HepG2 (cell line): ENCODE measurements around the gene TANGO2. TPM values are rescaled to one million over a fixed set of nuclear protein-coding genes. Genes with fewer than 3 reads are reported as not detected.

Experiments
- ARHGAP35 ChIP-seq: sonication (generic); formaldehyde crosslinking; IDR thresholded peaks from 2 replicates; pipeline ENCODE4 v1.9.0; 2022; ENCODE audit warnings: mild to moderate bottlenecking, inconsistent platforms, moderate library complexity, missing genetic modification reagents, borderline replicate concordance
- ATF1 ChIP-seq: IDR thresholded peaks from 2 replicates; pipeline ENCODE4 v1.6.1; 2016; ENCODE audit warnings: mild to moderate bottlenecking, control low read depth
- BCL6 ChIP-seq: IDR thresholded peaks from 2 replicates; pipeline ENCODE4 v1.6.1; 2016; ENCODE audit warnings: missing genetic modification reagents, missing compliant biosample characterization
- FOXA1 ChIP-seq, 2 experiments: fragments of 450-650 bp in 1 of 2; sonication (generic) in 1 of 2; formaldehyde crosslinking in 1 of 2; IDR thresholded peaks; 2 replicates each; pipeline versions ENCODE4 v1.4.0 to v1.6.1; 2016 to 2020; ENCODE audit warnings: missing genetic modification reagents in 1 of 2
- GABPB1 ChIP-seq: IDR thresholded peaks from 2 replicates; pipeline ENCODE4 v1.6.1; 2016; ENCODE audit warnings: mild to moderate bottlenecking, missing genetic modification reagents, moderate library complexity, missing compliant biosample characterization
- HDAC2 ChIP-seq: sonication (generic); formaldehyde crosslinking; IDR thresholded peaks from 2 replicates; pipeline ENCODE4 v1.4.0; 2020; ENCODE audit warnings: missing genetic modification reagents
- HIVEP1 ChIP-seq: sonication (generic); formaldehyde crosslinking; IDR thresholded peaks from 2 replicates; pipeline ENCODE4 v1.4.0; 2020; ENCODE audit warnings: mild to moderate bottlenecking, missing genetic modification reagents
- HNRNPH1 ChIP-seq: fragments of 200-400 bp; formaldehyde crosslinking; optimal IDR thresholded peaks from 2 replicates; pipeline ENCODE3; 2017; ENCODE audit warnings: mild to moderate bottlenecking, low read depth, low read length
- IKZF1 ChIP-seq: fragments of 450-650 bp; IDR thresholded peaks from 2 replicates; pipeline ENCODE4 v1.7.1; 2016
- IKZF4 ChIP-seq: sonication (generic); formaldehyde crosslinking; IDR thresholded peaks from 2 replicates; pipeline ENCODE4 v1.5.1; 2020; ENCODE audit warnings: borderline replicate concordance, mild to moderate bottlenecking, low read depth, missing genetic modification reagents; ENCODE audit errors: not compliant biosample characterization
- IRX3 ChIP-seq: sonication (generic); formaldehyde crosslinking; IDR thresholded peaks from 2 replicates; pipeline ENCODE4 v1.8.1; 2023; ENCODE audit warnings: mild to moderate bottlenecking, low read depth, missing genetic modification reagents, borderline replicate concordance
- KLF11 ChIP-seq: IDR thresholded peaks from 2 replicates; pipeline ENCODE4 v1.6.1; 2016; ENCODE audit warnings: missing compliant biosample characterization
- KLF15 ChIP-seq: sonication (generic); formaldehyde crosslinking; IDR thresholded peaks from 2 replicates; pipeline ENCODE4 v1.8.1; 2023; ENCODE audit warnings: borderline replicate concordance, mild to moderate bottlenecking, inconsistent platforms, missing genetic modification reagents, mixed read lengths
- NCOA1 ChIP-seq: sonication (generic); formaldehyde crosslinking; IDR thresholded peaks from 2 replicates; pipeline ENCODE4 v1.9.0; 2021; ENCODE audit warnings: missing genetic modification reagents
- NFIC ChIP-seq: IDR thresholded peaks from 2 replicates; pipeline ENCODE4 v1.6.1; 2012; ENCODE audit warnings: mild to moderate bottlenecking, low read length, inconsistent platforms
- POLR2A ChIP-seq, 2 experiments: IDR thresholded peaks; 2 replicates each; pipeline ENCODE4 v1.6.1; 2011; ENCODE audit warnings: low read depth in 2 of 2, low read length in 2 of 2, mild to moderate bottlenecking in 1 of 2, moderate library complexity in 1 of 2; ENCODE audit not compliant: insufficient read depth in 1 of 2
- RFX3 ChIP-seq: IDR thresholded peaks from 2 replicates; pipeline ENCODE4 v1.6.1; 2016; ENCODE audit warnings: missing biosample characterization, missing genetic modification reagents
- ZFP36 ChIP-seq: fragments of 150-350 bp; IDR thresholded peaks from 2 replicates; pipeline ENCODE4 v1.6.1; 2018; ENCODE audit warnings: borderline replicate concordance, low read length, low read depth; ENCODE audit not compliant: partially characterized antibody
- ZKSCAN5 ChIP-seq: sonication (generic); formaldehyde crosslinking; IDR thresholded peaks from 2 replicates; pipeline ENCODE4 v1.5.1; 2020; ENCODE audit warnings: mild to moderate bottlenecking, missing genetic modification reagents
- ZNF432 ChIP-seq: sonication (generic); formaldehyde crosslinking; IDR thresholded peaks from 2 replicates; pipeline ENCODE4 v1.5.0; 2020; ENCODE audit warnings: missing genetic modification reagents, mild to moderate bottlenecking, borderline replicate concordance
- ZNF644 ChIP-seq: IDR thresholded peaks from 2 replicates; pipeline ENCODE4 v1.6.1; 2016; ENCODE audit warnings: low read depth
- ZNF746 ChIP-seq: sonication (generic); formaldehyde crosslinking; IDR thresholded peaks from 2 replicates; pipeline ENCODE4 v1.8.0; 2022; ENCODE audit warnings: mild to moderate bottlenecking, missing genetic modification reagents
- polyA plus RNA-seq, 8 experiments: library from polyadenylated mRNA; depleted of rRNA in 3 of 8; stranded (reverse) in 7 of 8; unstranded in 1 of 8; fragments of >200 nt; fragmentation: Illumina TruSeq in 4 of 8; extraction: Trizol in 4 of 8; gene quantifications; 2 replicates each; pipeline versions ENCODE4 v1.2.1 to v1.2.3, GENCODE V29; 2011 to 2016; ENCODE audit warnings: low read depth in 4 of 8, missing spikeins in 1 of 8, mixed read lengths in 1 of 8; ENCODE audit not compliant: insufficient read depth in 1 of 8
- total RNA-seq, 5 experiments: library from RNA; depleted of rRNA; stranded (reverse); fragments of >200 nt; fragmentation: Illumina TruSeq; extraction: Trizol; gene quantifications; 2 replicates each; pipeline ENCODE4 v1.2.3, GENCODE V29; 2016; ENCODE audit warnings: low read depth in 1 of 5
- TF ChIP-seq, protein P1 (sequence below): sonication (generic); formaldehyde crosslinking; IDR thresholded peaks from 2 replicates; pipeline ENCODE4 v1.5.0; 2020; ENCODE audit warnings: mild to moderate bottlenecking, low read depth, missing genetic modification reagents, borderline replicate concordance
- TF ChIP-seq, protein P2 (sequence below): sonication (generic); formaldehyde crosslinking; IDR thresholded peaks from 2 replicates; pipeline ENCODE4 v1.4.0; 2020; ENCODE audit warnings: low read depth, mild to moderate bottlenecking, missing genetic modification reagents
- TF ChIP-seq, protein P3 (sequence below): sonication (generic); formaldehyde crosslinking; IDR thresholded peaks from 2 replicates; pipeline ENCODE4 v1.4.0; 2020; ENCODE audit warnings: low read depth, missing genetic modification reagents

Gene TANGO2
- total and polyA plus RNA-seq, 2 of the 13 experiments (the other 11 are each of a cell fraction or from before 2014, with no cell fraction given): 12.9 to 14.8 TPM

DNA sequence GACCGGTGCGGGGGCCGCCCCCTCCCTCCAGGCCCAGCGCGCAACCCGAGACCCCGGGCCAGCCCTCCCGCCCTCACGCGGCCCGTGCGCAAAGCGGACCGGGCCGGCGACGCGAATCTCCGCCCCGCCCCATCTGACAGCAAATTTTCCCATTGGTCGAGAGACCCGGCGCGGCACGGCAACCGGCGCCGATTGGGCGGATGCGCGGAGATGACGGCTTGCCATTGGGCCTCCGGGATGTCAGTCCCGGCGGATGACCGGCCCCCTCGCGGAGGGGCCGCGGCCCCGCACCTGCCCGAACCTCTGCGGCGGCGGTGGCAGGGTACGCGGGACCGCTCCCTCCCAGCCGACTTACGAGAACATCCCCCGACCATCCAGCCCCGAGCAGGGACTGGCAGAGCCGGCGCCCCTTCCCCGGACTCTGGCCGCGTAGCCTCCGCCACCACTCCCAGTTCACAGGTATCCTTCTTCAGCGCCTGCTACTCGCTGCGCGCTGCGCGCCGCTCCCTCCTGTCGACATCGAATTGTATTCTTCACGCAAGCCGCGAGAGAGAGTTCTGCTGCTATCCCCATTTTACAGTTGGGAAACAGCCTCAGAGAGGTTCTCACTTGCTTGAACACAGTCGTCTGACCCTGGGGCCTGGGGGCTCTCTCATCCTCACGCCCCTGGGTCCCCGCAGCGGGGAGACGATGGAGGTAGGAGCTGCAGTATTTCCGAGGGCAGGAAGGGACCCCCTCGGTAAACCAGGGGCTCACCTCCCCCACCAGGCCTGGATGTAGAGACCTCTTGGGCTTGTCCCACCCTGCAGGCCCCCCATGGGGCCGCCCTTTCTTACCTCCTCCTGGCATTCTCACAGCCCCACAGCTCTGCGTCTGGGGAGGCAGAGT is 3.9 kb upstream of the TANGO2 start, which contains the start of gene ARVCF (continued):
- TF ChIP-seq, protein P1, sequence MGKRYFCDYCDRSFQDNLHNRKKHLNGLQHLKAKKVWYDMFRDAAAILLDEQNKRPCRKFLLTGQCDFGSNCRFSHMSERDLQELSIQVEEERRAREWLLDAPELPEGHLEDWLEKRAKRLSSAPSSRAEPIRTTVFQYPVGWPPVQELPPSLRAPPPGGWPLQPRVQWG (CRISPR knock-in tag): no peak
- TF ChIP-seq HIVEP1 (CRISPR knock-in tag) (no peak), KLF11 (CRISPR knock-in tag) (no peak), ZNF746 (peak; percentile 33), HDAC2 (no peak), ZNF432 (no peak), IRX3 (CRISPR knock-in tag) (no peak), RFX3 (CRISPR knock-in tag) (no peak), BCL6 (CRISPR knock-in tag) (no peak), ZFP36 (no peak), NCOA1 (no peak), IKZF1 (no peak), NFIC (no peak), GABPB1 (CRISPR knock-in tag) (peak; percentile 53; the same call in 1 of the 2 replicates), ARHGAP35 (CRISPR knock-in tag) (no peak), FOXA1 (IDR thresholded peaks at IDR 0.05) (no peak), FOXA1 (CRISPR knock-in tag; IDR thresholded peaks at IDR 0.05) (no peak), POLR2A (IDR thresholded peaks at IDR 0.05; ENCODE audit: insufficient read depth in 1 of 2, low read depth in 2 of 2, low read length in 2 of 2) (peak in 1 of 2 experiments; percentile 70; a peak in 2 of 4 replicates), HNRNPH1 (no peak), KLF15 (CRISPR knock-in tag) (no peak), ZNF644 (CRISPR knock-in tag) (no peak), IKZF4 (CRISPR knock-in tag) (no peak), ATF1 (CRISPR knock-in tag) (no peak), ZKSCAN5 (CRISPR knock-in tag) (no peak)
- TF ChIP-seq, protein P2, sequence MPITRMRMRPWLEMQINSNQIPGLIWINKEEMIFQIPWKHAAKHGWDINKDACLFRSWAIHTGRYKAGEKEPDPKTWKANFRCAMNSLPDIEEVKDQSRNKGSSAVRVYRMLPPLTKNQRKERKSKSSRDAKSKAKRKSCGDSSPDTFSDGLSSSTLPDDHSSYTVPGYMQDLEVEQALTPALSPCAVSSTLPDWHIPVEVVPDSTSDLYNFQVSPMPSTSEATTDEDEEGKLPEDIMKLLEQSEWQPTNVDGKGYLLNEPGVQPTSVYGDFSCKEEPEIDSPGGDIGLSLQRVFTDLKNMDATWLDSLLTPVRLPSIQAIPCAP (CRISPR knock-in tag): no peak
- TF ChIP-seq, protein P3, sequence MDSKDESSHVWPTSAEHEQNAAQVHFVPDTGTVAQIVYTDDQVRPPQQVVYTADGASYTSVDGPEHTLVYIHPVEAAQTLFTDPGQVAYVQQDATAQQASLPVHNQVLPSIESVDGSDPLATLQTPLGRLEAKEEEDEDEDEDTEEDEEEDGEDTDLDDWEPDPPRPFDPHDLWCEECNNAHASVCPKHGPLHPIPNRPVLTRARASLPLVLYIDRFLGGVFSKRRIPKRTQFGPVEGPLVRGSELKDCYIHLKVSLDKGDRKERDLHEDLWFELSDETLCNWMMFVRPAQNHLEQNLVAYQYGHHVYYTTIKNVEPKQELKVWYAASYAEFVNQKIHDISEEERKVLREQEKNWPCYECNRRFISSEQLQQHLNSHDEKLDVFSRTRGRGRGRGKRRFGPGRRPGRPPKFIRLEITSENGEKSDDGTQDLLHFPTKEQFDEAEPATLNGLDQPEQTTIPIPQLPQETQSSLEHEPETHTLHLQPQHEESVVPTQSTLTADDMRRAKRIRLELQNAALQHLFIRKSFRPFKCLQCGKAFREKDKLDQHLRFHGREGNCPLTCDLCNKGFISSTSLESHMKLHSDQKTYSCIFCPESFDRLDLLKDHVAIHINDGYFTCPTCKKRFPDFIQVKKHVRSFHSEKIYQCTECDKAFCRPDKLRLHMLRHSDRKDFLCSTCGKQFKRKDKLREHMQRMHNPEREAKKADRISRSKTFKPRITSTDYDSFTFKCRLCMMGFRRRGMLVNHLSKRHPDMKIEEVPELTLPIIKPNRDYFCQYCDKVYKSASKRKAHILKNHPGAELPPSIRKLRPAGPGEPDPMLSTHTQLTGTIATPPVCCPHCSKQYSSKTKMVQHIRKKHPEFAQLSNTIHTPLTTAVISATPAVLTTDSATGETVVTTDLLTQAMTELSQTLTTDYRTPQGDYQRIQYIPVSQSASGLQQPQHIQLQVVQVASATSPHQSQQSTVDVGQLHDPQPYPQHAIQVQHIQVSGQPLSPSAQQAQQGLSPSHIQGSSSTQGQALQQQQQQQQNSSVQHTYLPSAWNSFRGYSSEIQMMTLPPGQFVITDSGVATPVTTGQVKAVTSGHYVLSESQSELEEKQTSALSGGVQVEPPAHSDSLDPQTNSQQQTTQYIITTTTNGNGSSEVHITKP (CRISPR knock-in tag): no peak
